Forelimb muscle (tissue), 1 donor: ENCODE results near the gene WIZ. TPM values are rescaled to one million over a fixed set of nuclear protein-coding genes. Genes with fewer than 3 reads are reported as not detected.
"Not testable (repeated sequence)": the region's sequence is repeated elsewhere in the genome, so short reads cannot be mapped to it uniquely, and the experiment has no call there.

Experiments used
- DNase-seq: peaks from one replicate; pipeline ENCODE4 v3.0.0-alpha.2; 2013; ENCODE audit warnings: low read depth
- polyA plus RNA-seq: library from polyadenylated mRNA; unstranded; fragments of 120-200 nt; gene quantifications from one replicate; pipeline ENCODE4 v1.2.1, GENCODE V29; 2013; ENCODE audit not compliant: insufficient read length

Gene WIZ
- polyA plus RNA-seq: 31.2 TPM

- no peak for DNase-seq
Observed at GRCh38 chr19:15449620-15450527, at the start of gene WIZ. Gene WIZ, minus strand, starts transcription at chr19:15449956. Its CDS starts 1,649 bp downstream, at chr19:15448307.

- DNase-seq: no peak
Observed at GRCh38 chr19:15498910-15499309, 49.2 kb upstream of the WIZ start.

DNA sequence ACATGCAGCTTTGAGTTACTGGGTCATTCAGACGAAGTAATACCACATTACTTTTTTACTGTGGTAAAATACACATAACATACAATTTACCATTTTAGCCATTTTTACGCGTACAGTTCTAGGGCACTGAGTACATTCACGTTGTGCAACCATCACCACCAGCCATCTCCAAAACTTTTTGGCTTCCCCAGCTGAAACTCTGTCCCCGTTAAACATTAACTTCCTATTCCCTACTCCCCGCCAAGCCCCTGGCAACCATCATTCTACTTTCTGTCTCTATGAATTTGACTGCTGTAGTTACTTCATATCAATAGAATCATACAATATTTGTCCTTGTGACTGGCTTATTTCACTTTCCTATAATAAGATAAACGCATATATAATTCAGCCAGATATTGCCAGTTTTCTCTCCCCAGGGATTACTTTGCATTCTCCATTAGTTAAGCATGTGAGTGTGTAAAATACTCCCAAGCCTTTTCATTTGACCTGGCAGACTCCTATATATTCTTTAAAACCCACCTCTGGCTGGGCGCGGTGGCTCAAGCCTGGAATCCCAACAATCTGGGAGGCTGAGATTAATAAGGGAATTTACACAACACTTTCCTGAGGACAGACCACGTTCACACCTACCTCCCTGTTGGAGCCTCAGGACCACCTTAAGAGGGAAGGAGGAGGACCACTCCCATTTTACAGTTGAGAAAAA is 48.6 kb upstream of the WIZ start:
- DNase-seq: no peak

DNA sequence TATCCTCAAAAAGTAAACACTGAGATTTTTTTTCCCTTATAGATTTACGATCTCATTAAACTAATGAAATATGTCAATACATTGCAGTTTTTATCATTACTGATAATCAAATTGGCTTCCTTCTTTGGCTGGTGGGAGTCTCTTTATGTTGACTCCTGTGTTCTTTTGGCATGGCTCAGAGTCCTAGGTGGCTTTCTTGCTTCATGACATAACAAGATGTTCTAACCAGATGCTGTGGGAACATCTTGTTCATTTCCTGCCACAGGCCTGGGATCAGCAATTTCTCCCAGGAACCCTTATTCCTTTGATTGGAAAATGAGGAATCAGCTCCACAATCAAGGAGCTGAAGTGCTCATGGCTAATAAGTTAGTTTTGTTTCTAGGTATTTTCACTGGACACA is 45.4 kb upstream of the WIZ start:
- DNase-seq: no peak

DNA sequence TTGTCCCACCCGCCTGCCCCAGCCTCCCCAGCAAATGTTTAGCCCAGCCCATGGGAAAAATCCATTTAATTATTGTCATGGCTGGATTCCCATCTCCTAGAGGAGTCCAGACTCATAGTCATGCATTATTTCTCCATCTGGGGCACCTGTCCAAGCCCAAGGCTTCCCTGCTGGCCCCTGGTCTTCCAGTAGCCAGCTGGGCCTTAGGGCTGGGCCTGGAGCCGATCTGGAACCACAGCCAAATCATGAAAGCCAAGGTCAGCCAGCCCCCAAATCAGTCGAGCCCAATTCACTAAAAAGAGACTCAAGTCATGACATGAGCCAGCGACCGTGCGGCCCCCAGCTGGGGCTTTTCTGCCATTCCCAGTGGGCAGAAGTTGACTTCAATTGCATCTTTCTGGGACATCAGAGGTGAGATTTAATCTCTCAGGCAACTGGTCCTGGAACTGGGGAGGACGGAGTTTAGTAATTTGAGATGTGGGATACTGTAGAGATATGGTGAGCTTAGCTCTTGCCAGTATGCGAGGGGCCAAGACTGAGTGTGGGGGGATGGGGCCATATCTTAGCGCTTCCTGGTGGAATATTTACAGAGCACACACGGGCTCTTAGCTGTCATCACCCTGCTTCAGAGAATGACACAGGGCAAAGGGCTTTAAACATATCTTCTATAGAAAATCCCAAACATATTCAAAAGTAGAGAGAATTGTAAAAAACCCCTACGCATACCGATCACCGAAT is 38.9 kb upstream of the WIZ start:
- peak; percentile 8 for DNase-seq

- DNase-seq: no peak
Observed at GRCh38 chr19:15487038-15487437, 37.3 kb upstream of the WIZ start.

- DNase-seq: not testable (repeated sequence)
Observed at GRCh38 chr19:15485768-15486167, 36.0 kb upstream of the WIZ start.

DNA sequence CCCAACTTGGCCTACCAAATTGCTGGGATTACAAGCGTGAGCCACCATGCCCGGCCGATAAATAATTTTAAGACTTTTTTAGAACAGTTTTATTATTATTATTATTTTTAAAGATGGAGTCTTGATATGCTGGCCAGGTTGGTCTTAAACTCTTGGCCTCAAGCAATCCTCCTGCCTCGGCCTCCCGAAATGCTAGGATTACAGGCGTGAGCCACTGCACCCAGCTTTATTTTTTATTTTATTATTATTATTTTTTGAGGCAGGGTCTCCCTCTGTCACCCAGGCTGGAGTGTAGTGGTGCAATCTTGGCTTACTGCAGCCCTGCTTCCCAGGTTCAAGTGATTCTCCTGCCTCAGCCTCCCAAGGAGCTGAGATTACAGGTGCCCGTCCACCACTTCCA is 31.2 kb upstream of the WIZ start:
- not testable (repeated sequence) for DNase-seq

GRCh38 chr19:15479391-15480345 is 29.9 kb upstream of the WIZ start, which contains the start of gene PGLYRP2:
Gene PGLYRP2, minus strand, starts transcription at chr19:15479501. Its CDS starts 130 bp downstream, at chr19:15479371.
- no peak for DNase-seq

GRCh38 chr19:15476325-15476724 is 26.6 kb upstream of the WIZ start:
- no peak for DNase-seq

- DNase-seq: no peak
Observed at GRCh38 chr19:15475611-15476010, 25.9 kb upstream of the WIZ start.

GRCh38 chr19:15475169-15475568 is 25.4 kb upstream of the WIZ start:
- DNase-seq: no peak

GRCh38 chr19:15473821-15474220 is 24.1 kb upstream of the WIZ start:
- not testable (repeated sequence) for DNase-seq

GRCh38 chr19:15471639-15472101 is 21.9 kb upstream of the WIZ start:
- no peak for DNase-seq

- DNase-seq: no peak
Observed at GRCh38 chr19:15469513-15470297, 19.9 kb upstream of the WIZ start.

DNA sequence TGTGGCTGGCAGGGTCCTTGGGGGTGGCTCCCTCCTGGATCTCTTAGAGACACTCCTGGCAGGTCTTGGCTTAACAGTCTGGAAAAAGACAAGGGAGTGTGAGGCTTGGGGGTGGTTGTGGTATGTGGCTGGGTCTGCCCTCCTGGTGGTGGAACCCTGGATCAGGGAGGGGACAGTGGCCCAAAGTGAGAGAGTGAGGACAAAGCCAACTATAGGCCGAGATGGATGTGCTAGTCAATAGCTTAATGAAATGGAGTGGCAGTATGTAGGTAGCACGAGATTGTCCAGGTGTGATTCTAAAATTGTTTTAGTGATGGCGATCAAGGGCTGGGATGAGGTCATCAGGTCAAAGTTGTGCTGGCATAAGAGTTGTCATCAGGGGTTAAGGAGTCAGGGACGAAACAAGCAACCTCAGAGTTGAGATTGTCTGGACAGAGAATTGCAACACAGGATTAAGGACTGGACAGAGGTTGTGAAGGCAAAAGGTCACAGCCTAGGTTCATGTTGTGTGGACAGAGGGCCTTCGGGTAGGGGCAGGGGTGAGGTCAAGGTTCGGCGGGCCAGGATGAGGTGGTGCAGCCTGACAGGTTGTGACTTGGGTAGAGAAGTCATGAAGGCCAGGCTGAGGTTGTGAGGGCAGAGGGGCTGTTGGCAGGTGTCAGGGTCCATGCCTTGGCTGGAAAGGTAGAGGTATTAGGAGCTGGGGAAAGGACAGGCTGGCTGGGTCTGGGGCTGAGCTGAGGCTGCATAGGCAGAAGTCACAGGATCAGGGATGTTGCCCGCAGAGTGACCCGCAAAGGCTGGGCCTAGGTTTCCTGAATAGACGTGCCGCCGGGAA is 19.1 kb upstream of the WIZ start:
- no peak for DNase-seq

DNA sequence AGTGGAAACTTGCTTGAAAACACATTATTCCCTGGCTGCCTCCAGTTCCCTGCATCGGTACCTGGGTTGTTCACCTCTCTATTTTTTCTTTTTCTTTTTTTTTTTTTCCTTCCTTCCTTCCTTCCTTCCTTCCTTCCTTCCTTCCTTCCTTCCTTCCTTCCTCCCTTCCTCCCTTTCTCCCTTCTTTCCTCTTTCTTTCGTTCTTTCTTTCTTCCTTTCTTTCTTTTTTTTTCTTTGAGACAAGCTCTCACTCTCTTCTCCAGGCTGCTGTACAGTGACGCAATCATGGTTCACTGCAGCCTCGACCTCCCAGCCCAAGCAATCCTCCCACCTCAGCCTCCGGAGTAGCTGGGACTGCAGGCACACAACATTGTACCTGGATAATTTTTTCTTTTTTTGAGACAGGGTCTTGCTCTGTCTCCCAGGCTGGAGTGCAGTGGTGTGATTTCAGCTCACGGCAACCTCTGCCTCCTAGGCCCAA is 18.0 kb upstream of the WIZ start:
- no peak for DNase-seq

DNA sequence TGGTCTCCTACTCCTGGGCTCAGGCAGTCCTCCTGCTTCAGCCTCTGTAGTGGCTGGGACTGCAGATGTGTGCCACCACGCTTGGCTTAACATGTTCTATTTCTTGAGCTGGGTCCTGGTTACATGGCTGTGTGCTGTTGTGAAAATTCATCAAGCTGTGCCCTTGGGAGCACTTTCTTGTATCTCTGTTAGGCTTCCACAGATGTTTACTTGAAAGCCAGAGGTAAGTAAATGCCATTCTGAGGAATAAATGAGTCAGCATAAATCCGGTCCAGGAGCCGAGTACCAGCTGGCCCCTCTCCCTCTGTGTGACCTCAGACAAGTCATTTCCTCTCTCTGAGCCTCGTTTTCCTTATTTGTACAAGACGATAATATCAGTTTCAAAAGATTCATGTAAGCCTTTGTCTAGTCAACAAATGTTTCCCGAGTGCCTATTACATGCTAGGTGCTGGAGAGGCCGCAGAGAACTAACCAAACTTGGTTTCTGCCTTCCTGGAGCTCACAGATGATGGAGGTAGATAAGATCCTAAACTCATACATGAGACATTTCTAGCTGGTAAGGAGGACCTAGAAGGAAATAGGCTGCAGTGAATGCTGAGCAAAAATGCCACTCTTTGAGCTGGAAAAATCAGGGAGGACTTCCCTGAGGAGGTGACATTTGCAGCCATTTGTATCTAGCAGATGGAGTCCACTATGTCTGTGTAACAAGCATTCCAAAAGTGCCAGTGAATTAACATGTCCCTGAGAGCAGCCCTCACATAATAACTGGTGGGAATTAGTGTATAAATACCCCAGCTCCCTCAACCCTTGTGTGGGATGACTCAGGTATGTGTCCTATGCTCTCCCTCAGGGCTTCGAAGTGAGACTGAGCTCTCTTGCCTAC is 17.3 kb upstream of the WIZ start:
- no peak for DNase-seq
